SU-DHL-6 (cell line): ENCODE results near the gene ATP13A4.

Source experiments
- CTCF ChIP-seq: fragments of 200-600 bp; sonication (generic); IDR thresholded peaks from one replicate; pipeline ENCODE4 v1.5.1; 2017; ENCODE audit warnings: antibody characterized with exemption, mild to moderate bottlenecking, low read length, moderate library complexity; ENCODE audit not compliant: insufficient read depth, poor library complexity, severe bottlenecking
- EZH2phosphoT487 ChIP-seq: fragments of 200-600 bp; sonication (generic), shearing (Covaris generic); conservative IDR thresholded peaks from 2 replicates; pipeline ENCODE4 v1.6.1; 2018; ENCODE audit warnings: mild to moderate bottlenecking, antibody characterized with exemption, low read length, moderate library complexity, mixed read lengths

GRCh38 chr3:193592841-193593667 lies 38.4 kb upstream of the ATP13A4 start, which contains the start of gene OPA1:
- TF ChIP-seq CTCF (no peak), EZH2phosphoT487 (no peak)
